H1 (cell line): Measurements from ENCODE around the gene C12orf75. TPM values are rescaled to one million over a fixed set of nuclear protein-coding genes. Genes with fewer than 3 reads are reported as not detected.

ENCODE experiments used
- CTCF ChIA-PET: fragments of 300-600 bp; sonication (Branson Sonifier 250); formaldehyde crosslinking; loops from one replicate; lab custom pipeline; 2021; ENCODE audit not compliant: partially characterized antibody; lab: Charles Lee
- POLR2A ChIA-PET: fragments of 300-600 bp; sonication (Branson Sonifier 250); formaldehyde crosslinking; loops from one replicate; lab custom pipeline; 2021; ENCODE audit warnings: inconsistent platforms; ENCODE audit not compliant: partially characterized antibody; lab: Charles Lee
- DNase-seq, 2 experiments: peaks; one replicate each; pipeline versions ENCODE4 v3.0.0 to v3.0.0-alpha.2; 2010 to 2022; ENCODE audit warnings: low spot score in 2 of 2, low read depth in 1 of 2, mixed read lengths in 1 of 2
- FAIRE-seq: peaks from 2 replicates; lab custom pipeline; 2011; peaks lifted over from hg19 to GRCh38; lab: Jason Lieb, UNC
- H2AFZ ChIP-seq: 2 replicates; pipeline ENCODE4 v1.8.1; 2012; ENCODE audit warnings: low read length, inconsistent platforms
- H2AK5ac ChIP-seq: 2 replicates; pipeline ENCODE4 v1.6.1; 2013; ENCODE audit warnings: low read depth, low read length
- H2BK120ac ChIP-seq: replicated peaks from 2 replicates; pipeline ENCODE3; 2013; ENCODE audit warnings: low read depth, low read length, inconsistent platforms
- H2BK12ac ChIP-seq: 2 replicates; pipeline ENCODE4 v1.6.1; 2013; ENCODE audit warnings: low read depth, low read length
- H2BK15ac ChIP-seq: 2 replicates; pipeline ENCODE4 v1.6.1; 2013; ENCODE audit warnings: low read length
- H2BK20ac ChIP-seq: 2 replicates; pipeline ENCODE4 v1.6.1; 2013; ENCODE audit warnings: low read length
- H2BK5ac ChIP-seq: 2 replicates; pipeline ENCODE4 v1.6.1; 2013; ENCODE audit warnings: low read depth, low read length
- H3K14ac ChIP-seq: 2 replicates; pipeline ENCODE4 v1.6.1; 2013; ENCODE audit warnings: inconsistent platforms; ENCODE audit not compliant: insufficient read length
- H3K18ac ChIP-seq: 2 replicates; pipeline ENCODE4 v1.6.1; 2013; ENCODE audit warnings: low read length; ENCODE audit errors: extremely low read depth
- H3K23ac ChIP-seq: 2 replicates; pipeline ENCODE4 v1.6.1; 2013; ENCODE audit warnings: inconsistent platforms; ENCODE audit not compliant: insufficient read length
- H3K23me2 ChIP-seq: 2 replicates; pipeline ENCODE4 v1.6.1; 2013; ENCODE audit warnings: low read depth, low read length
- H3K27ac ChIP-seq: 2 replicates; pipeline ENCODE4 v1.6.1; 2011; ENCODE audit warnings: low read depth, low read length, inconsistent platforms
- H3K27me3 ChIP-seq, 4 experiments: replicated peaks in 1 of 4; 1 replicate in 1 of 4; 2 replicates in 3 of 4; pipeline versions ENCODE4 v1.6.1 to v1.8.1; 2011 to 2013; ENCODE audit warnings: low read length in 3 of 4, mild to moderate bottlenecking in 3 of 4, inconsistent platforms in 2 of 4, mixed read lengths in 2 of 4, moderate library complexity in 1 of 4; ENCODE audit not compliant: control insufficient read depth in 3 of 4, insufficient read depth in 3 of 4; ENCODE audit errors: extremely low read depth in 1 of 4
- H3K36me3 ChIP-seq, 4 experiments: 2 replicates each; pipeline versions ENCODE4 v1.6.1 to v1.8.1; 2011 to 2013; ENCODE audit warnings: mild to moderate bottlenecking in 4 of 4, low read length in 3 of 4, moderate library complexity in 2 of 4, control low read depth in 1 of 4, inconsistent platforms in 1 of 4; ENCODE audit not compliant: insufficient read depth in 4 of 4, control insufficient read depth in 2 of 4
- H3K4ac ChIP-seq: replicated peaks from 2 replicates; pipeline ENCODE3; 2013; ENCODE audit warnings: low read length, low read depth, mixed read lengths, inconsistent platforms; ENCODE audit not compliant: insufficient read length
- H3K4me1 ChIP-seq, 4 experiments: replicated peaks in 1 of 4; 1 replicate in 1 of 4; 2 replicates in 3 of 4; pipeline versions ENCODE4 v1.6.1 to v1.8.1; 2011 to 2013; ENCODE audit warnings: low read length in 3 of 4, inconsistent platforms in 2 of 4, mixed read lengths in 1 of 4; ENCODE audit not compliant: insufficient read depth in 4 of 4, control insufficient read depth in 3 of 4
- H3K4me2 ChIP-seq, 2 experiments: 2 replicates each; pipeline versions ENCODE4 v1.6.1 to v1.8.1; 2011 to 2013; ENCODE audit warnings: low read depth in 2 of 2, low read length in 2 of 2, control low read depth in 1 of 2, inconsistent platforms in 1 of 2, mild to moderate bottlenecking in 1 of 2; ENCODE audit not compliant: insufficient read depth in 1 of 2
- H3K4me3 ChIP-seq, 4 experiments: fragments of 200-600, 300-600 bp in 1 of 4; sonication (generic), shearing (Covaris generic), sonication (Bioruptor Twin) in 1 of 4; 2 replicates each; pipeline versions ENCODE4 v1.5.1 to v1.8.1; 2011 to 2016; ENCODE audit warnings: low read length in 4 of 4, low read depth in 3 of 4, control low read depth in 2 of 4, inconsistent platforms in 2 of 4, mild to moderate bottlenecking in 2 of 4, mixed read lengths in 1 of 4, moderate library complexity in 1 of 4; ENCODE audit not compliant: insufficient read depth in 2 of 4; ENCODE audit errors: extremely low read depth in 1 of 4
- H3K56ac ChIP-seq: replicated peaks from 2 replicates; pipeline ENCODE3; 2013; ENCODE audit warnings: low read depth, mild to moderate bottlenecking, mixed read lengths, low read length, inconsistent platforms; ENCODE audit not compliant: insufficient read length
- H3K79me1 ChIP-seq: 2 replicates; pipeline ENCODE4 v1.6.1; 2013; ENCODE audit warnings: low read depth, low read length, control low read depth
- H3K79me2 ChIP-seq, 2 experiments: 2 replicates each; pipeline versions ENCODE4 v1.6.1 to v1.8.1; 2012 to 2013; ENCODE audit warnings: low read length in 2 of 2, mild to moderate bottlenecking in 2 of 2, inconsistent platforms in 1 of 2; ENCODE audit not compliant: insufficient read depth in 2 of 2, control insufficient read depth in 1 of 2
- H3K9ac ChIP-seq, 4 experiments: replicated peaks in 1 of 4; 1 replicate in 1 of 4; 2 replicates in 3 of 4; pipeline versions ENCODE4 v1.6.1 to v1.8.1; 2011 to 2013; ENCODE audit warnings: low read depth in 3 of 4, low read length in 3 of 4, control low read depth in 2 of 4, mild to moderate bottlenecking in 2 of 4, moderate library complexity in 2 of 4, inconsistent platforms in 1 of 4; ENCODE audit errors: extremely low read depth in 1 of 4
- H3K9me3 ChIP-seq, 2 experiments: 2 replicates each; pipeline versions ENCODE4 v1.6.1 to v1.8.1; 2012 to 2013; ENCODE audit warnings: mild to moderate bottlenecking in 2 of 2, moderate library complexity in 2 of 2, control low read depth in 1 of 2, inconsistent platforms in 1 of 2, low read depth in 1 of 2, low read length in 1 of 2, mixed read lengths in 1 of 2; ENCODE audit not compliant: insufficient read depth in 2 of 2
- H4K20me1 ChIP-seq, 2 experiments: replicated peaks in 1 of 2; 2 replicates each; pipeline versions ENCODE3 to v1.8.1; 2011 to 2013; ENCODE audit warnings: inconsistent platforms in 2 of 2, low read length in 2 of 2, mild to moderate bottlenecking in 1 of 2; ENCODE audit not compliant: insufficient read depth in 2 of 2, control insufficient read depth in 1 of 2
- H4K5ac ChIP-seq: 2 replicates; pipeline ENCODE4 v1.6.1; 2013; ENCODE audit warnings: low read length, low read depth, mixed read lengths, inconsistent platforms; ENCODE audit not compliant: insufficient read length
- H4K8ac ChIP-seq: 2 replicates; pipeline ENCODE4 v1.8.0; 2013; ENCODE audit warnings: mild to moderate bottlenecking, moderate library complexity, low read length, inconsistent platforms; ENCODE audit not compliant: insufficient read depth; ENCODE audit errors: extremely low read depth
- H4K91ac ChIP-seq: replicated peaks from 2 replicates; pipeline ENCODE3; 2013; ENCODE audit warnings: low read length, mixed read lengths, inconsistent platforms; ENCODE audit not compliant: insufficient read length
- ASH2L ChIP-seq: fragments of 200-600, 300-600 bp; sonication (generic); IDR thresholded peaks from one replicate; pipeline ENCODE4 v1.7.1; 2017; ENCODE audit warnings: low read length
- CBX5 ChIP-seq: fragments of 300-800, 300-1000 bp; sonication (generic); IDR thresholded peaks from 2 replicates; pipeline ENCODE4 v1.7.1; 2016; ENCODE audit warnings: antibody characterized with exemption, low read length, low read depth
- CHD1 ChIP-seq: IDR thresholded peaks from 2 replicates; pipeline ENCODE4 v1.6.1; 2012; ENCODE audit warnings: low read depth, low read length, improper control_type of control experiment
- CHD2 ChIP-seq: IDR thresholded peaks from 2 replicates; pipeline ENCODE4 v1.6.1; 2012; ENCODE audit warnings: low read length, improper control_type of control experiment
- CTCF ChIP-seq, 3 experiments: IDR thresholded peaks; 1 replicate in 2 of 3; 2 replicates in 1 of 3; pipeline versions ENCODE4 v1.5.1 to v1.6.1; 2011; ENCODE audit warnings: low read length in 3 of 3, mild to moderate bottlenecking in 3 of 3, inconsistent platforms in 2 of 3, low read depth in 1 of 3, moderate library complexity in 1 of 3; ENCODE audit not compliant: insufficient read depth in 1 of 3; ENCODE audit errors: control extremely low read depth in 1 of 3
- FOSL1 ChIP-seq: IDR thresholded peaks from 2 replicates; pipeline ENCODE4 v1.6.1; 2011; ENCODE audit warnings: mild to moderate bottlenecking, low read depth, low read length, moderate library complexity; ENCODE audit not compliant: insufficient read depth
- HDAC2 ChIP-seq, 2 experiments: fragments of 300-600 bp in 1 of 2; sonication (generic) in 1 of 2; IDR thresholded peaks; 2 replicates each; pipeline ENCODE4 v1.6.1; 2011 to 2012; ENCODE audit warnings: low read depth in 2 of 2, low read length in 2 of 2, mild to moderate bottlenecking in 2 of 2, moderate library complexity in 2 of 2, borderline replicate concordance in 1 of 2, inconsistent platforms in 1 of 2
- KDM5A ChIP-seq: fragments of 200-600 bp; IDR thresholded peaks from 2 replicates; pipeline ENCODE4 v1.7.1; 2012; ENCODE audit warnings: mild to moderate bottlenecking, low read length, inconsistent platforms, mixed read lengths
- NANOG ChIP-seq: IDR thresholded peaks from 2 replicates; pipeline ENCODE4 v1.6.1; 2011; ENCODE audit warnings: low read length, low read depth, mild to moderate bottlenecking, inconsistent platforms; ENCODE audit not compliant: insufficient read depth, poor library complexity, severe bottlenecking
- NRF1 ChIP-seq: IDR thresholded peaks from 2 replicates; pipeline ENCODE4 v1.6.1; 2011; ENCODE audit warnings: mild to moderate bottlenecking, low read depth, low read length, improper control_type of control experiment
- RAD21 ChIP-seq, 2 experiments: IDR thresholded peaks in 1 of 2; conservative IDR thresholded peaks in 1 of 2; 2 replicates each; pipeline ENCODE4 v1.6.1; 2011; ENCODE audit warnings: low read depth in 2 of 2, low read length in 2 of 2, improper control_type of control experiment in 1 of 2, inconsistent platforms in 1 of 2, mild to moderate bottlenecking in 1 of 2, moderate library complexity in 1 of 2
- WGBS, 2 experiments: shearing (Covaris generic) in 1 of 2; methylation state at CpG; one replicate each; pipeline versions ENCODE4 v1.1.6 to v1.1.7; 2013 to 2015; ENCODE audit warnings: low lambda C conversion rate in 2 of 2, mixed read lengths in 2 of 2, inconsistent platforms in 1 of 2, low coverage in 1 of 2, missing lambda C conversion rate in 1 of 2; ENCODE audit not compliant: insufficient replicate concordance in 2 of 2, insufficient coverage in 1 of 2, insufficient read length in 1 of 2; ENCODE audit errors: extremely low coverage in 1 of 2, missing lambda C conversion rate in 1 of 2; 5-methylcytosine and 5-hydroxymethylcytosine counted together
- polyA plus RNA-seq, 7 experiments: library from polyadenylated mRNA; depleted of rRNA in 3 of 7; stranded (reverse) in 5 of 7; unstranded in 2 of 7; fragments of >200 nt in 5 of 7; fragments of 200-250 nt in 2 of 7; gene quantifications; 1 replicate in 5 of 7; 2 replicates in 1 of 7; 4 replicates in 1 of 7; pipeline versions ENCODE4 v1.2.1 to v1.2.3, GENCODE V29; 2011 to 2013; ENCODE audit warnings: missing spikeins in 2 of 7, mixed read lengths in 2 of 7
- total RNA-seq: library from RNA; stranded (reverse); fragmentation: NEBNext Ultra II Directional; extraction: Animal tissue kit (Norgen Biotek cat#: 25700); gene quantifications from 2 replicates; pipeline ENCODE4 v1.2.1, GENCODE V29; 2021

C12orf75 gene
- total and polyA plus RNA-seq, 2 of the 8 experiments (the other 6 are each of a cell fraction or from before 2014, with no cell fraction given), result 26.4 to 41.2 TPM

- ChIA-PET POLR2A (no interaction called here), CTCF (interaction anchor here (0.7 to 2.6 kb wide), 4 partner anchors 18 to 676 kb away, joined by 3 to 6 read pairs (median 4); no protein-coding TSS in a partner anchor)
- H2BK20ac ChIP-seq, result no peak overlapping the region
- no peak overlapping the region for H3K4ac ChIP-seq
- no peak overlapping the region for H3K4me3 ChIP-seq
- no peak overlapping the region for H2BK5ac ChIP-seq
- no peak overlapping the region for H2BK15ac ChIP-seq
- H4K20me1 ChIP-seq, result no peaks in the 10 kb centered on the region
- H3K23ac ChIP-seq, result no peak overlapping the region
- no peak overlapping the region for H2AFZ ChIP-seq
- no peaks in the 10 kb centered on the region for H3K36me3 ChIP-seq
- H2BK120ac ChIP-seq, result no peak overlapping the region
- H3K9ac ChIP-seq, result no peak overlapping the region
- no peak overlapping the region for H4K91ac ChIP-seq
- no peak overlapping the region for H2AK5ac ChIP-seq
- H3K56ac ChIP-seq, result no peak overlapping the region
- no peak overlapping the region for H3K4me2 ChIP-seq
- no peak overlapping the region for H3K18ac ChIP-seq
- DNase-seq (no peak), FAIRE-seq (no peak)
- no peaks in the 10 kb centered on the region for H3K79me2 ChIP-seq
- no peak overlapping the region for H4K5ac ChIP-seq
- no peak overlapping the region for H4K8ac ChIP-seq
- H2BK12ac ChIP-seq, result no peak overlapping the region
- peaks cover 0 to 5% of the 10 kb centered on the region in 2 experiments; a peak in 3 of 4 replicates for H3K9me3 ChIP-seq
- H3K27ac ChIP-seq, result no peak overlapping the region
- 93% methylated on average over 5 of the region's 5 CpGs; no CpG with 5 or more reads in 1 of the 2 experiments for WGBS, 2 experiments
- no peaks in the 10 kb centered on the region for H3K23me2 ChIP-seq
- no peaks in the 10 kb centered on the region for H3K27me3 ChIP-seq
- no peaks in the 10 kb centered on the region for H3K79me1 ChIP-seq
- H3K4me1 ChIP-seq, result no peaks in the 10 kb centered on the region
- H3K14ac ChIP-seq, result no peak overlapping the region
- TF ChIP-seq CBX5, result no peak
- TF ChIP-seq FOSL1, result no peak
- no peak for TF ChIP-seq KDM5A
- TF ChIP-seq NRF1, result no peak
- TF ChIP-seq HDAC2 (IDR thresholded peaks at IDR 0.05; ENCODE audit: borderline replicate concordance in 1 of 2, low read depth in 2 of 2, low read length in 2 of 2), result no peak
- no peak for TF ChIP-seq ASH2L
- no peak for TF ChIP-seq CHD2
- TF ChIP-seq CHD1, result no peak
- TF ChIP-seq RAD21 (IDR thresholded peaks at IDR 0.05 in 1 of 2, conservative IDR thresholded peaks at IDR 0.05 in 1 of 2; ENCODE audit: low read depth in 2 of 2, low read length in 2 of 2), result no peak
- no peak for TF ChIP-seq CTCF (IDR thresholded peaks at IDR 0.05; ENCODE audit: control extremely low read depth in 1 of 3, insufficient read depth in 1 of 3, low read depth in 1 of 3, low read length in 3 of 3)
- TF ChIP-seq NANOG, result no peak
Observed at GRCh38 chr12:105402366-105402765, 71.9 kb downstream of the C12orf75 start.
